Measurements from ENCODE around the gene KRT2. TPM values are rescaled to one million over a fixed set of nuclear protein-coding genes. Genes with fewer than 3 reads are reported as not detected.

KRT2 gene
- total RNA-seq, 2 donors from 2014 or later: not detected

DNA sequence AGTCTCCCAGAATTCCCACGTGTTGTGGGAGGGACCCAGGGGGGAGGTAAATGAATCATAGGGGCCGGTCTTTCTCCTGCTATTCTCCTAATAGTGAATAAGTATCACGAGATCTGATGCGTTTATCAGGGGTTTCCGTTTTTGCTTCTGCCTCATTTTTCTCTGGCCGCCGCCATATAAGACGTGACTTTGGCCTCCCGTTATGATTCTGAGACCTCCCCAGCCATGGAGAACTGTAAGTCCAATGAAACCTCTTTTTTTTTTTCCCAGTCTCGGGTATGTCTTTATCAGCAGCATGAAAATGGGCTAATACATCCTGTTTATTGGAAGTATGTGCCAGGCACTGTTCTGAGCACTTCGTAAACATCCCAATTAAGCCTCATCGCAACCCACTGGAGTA, 51.5 kb downstream of the KRT2 start:
- Histone ChIP-seq H3K27ac (no peak overlapping the region), H3K4me3 (no peak overlapping the region), H3K9me3 (no peaks in the 10 kb centered on the region), H3K36me3 (replicated peaks in 1 of 2; ENCODE audit: insufficient read depth in 1 of 2, low read depth in 2 of 2) (no peaks in the 10 kb centered on the region), H3K27me3 (no peaks in the 10 kb centered on the region), H3K4me1 (no peaks in the 10 kb centered on the region)
- ATAC-seq (no peak), DNase-seq (no peak)
- TF ChIP-seq, protein P1, sequence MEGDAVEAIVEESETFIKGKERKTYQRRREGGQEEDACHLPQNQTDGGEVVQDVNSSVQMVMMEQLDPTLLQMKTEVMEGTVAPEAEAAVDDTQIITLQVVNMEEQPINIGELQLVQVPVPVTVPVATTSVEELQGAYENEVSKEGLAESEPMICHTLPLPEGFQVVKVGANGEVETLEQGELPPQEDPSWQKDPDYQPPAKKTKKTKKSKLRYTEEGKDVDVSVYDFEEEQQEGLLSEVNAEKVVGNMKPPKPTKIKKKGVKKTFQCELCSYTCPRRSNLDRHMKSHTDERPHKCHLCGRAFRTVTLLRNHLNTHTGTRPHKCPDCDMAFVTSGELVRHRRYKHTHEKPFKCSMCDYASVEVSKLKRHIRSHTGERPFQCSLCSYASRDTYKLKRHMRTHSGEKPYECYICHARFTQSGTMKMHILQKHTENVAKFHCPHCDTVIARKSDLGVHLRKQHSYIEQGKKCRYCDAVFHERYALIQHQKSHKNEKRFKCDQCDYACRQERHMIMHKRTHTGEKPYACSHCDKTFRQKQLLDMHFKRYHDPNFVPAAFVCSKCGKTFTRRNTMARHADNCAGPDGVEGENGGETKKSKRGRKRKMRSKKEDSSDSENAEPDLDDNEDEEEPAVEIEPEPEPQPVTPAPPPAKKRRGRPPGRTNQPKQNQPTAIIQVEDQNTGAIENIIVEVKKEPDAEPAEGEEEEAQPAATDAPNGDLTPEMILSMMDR (IDR thresholded peaks at IDR 0.05): no peak
- TF ChIP-seq POLR2A (IDR thresholded peaks at IDR 0.05): no peak
- intact Hi-C loops (cut with DNase I): no loop called here
- 73 to 82% methylated on average over 12 of the region's 12 CpGs for WGBS, 2 donors

DNA sequence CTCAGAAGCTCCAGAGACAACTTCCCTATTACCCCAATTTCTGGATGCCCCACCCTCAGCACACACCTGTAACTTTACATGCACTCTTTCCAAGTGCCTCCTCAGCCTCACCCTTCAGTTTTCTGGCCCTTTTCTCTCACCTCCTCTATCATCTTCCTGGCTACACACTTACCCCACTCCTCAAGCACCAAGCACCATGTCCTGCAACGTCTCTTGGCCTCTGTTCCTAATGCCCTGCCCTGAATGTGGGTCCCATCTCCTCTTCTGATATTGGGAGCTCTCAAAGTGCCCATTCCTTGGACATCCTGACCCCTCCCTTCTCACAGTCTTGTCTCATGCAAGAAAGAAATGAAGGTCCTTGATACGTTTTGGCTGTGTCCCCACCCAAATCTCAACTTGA, 51.9 kb downstream of the KRT2 start:
- no peak overlapping the region for H3K27ac ChIP-seq
- H3K27me3 ChIP-seq: no peaks in the 10 kb centered on the region
- WGBS, 2 donors: 44 to 60% methylated on average over 2 of the region's 2 CpGs
- H3K9me3 ChIP-seq: no peaks in the 10 kb centered on the region
- DNase-seq (no peak), ATAC-seq (no peak)
- intact Hi-C loops (cut with DNase I): no loop called here
- H3K36me3 ChIP-seq (replicated peaks in 1 of 2; ENCODE audit: insufficient read depth in 1 of 2, low read depth in 2 of 2): no peaks in the 10 kb centered on the region
- no peak overlapping the region for H3K4me3 ChIP-seq
- TF ChIP-seq, protein P1 (IDR thresholded peaks at IDR 0.05): no peak
- TF ChIP-seq POLR2A (IDR thresholded peaks at IDR 0.05): no peak
- H3K4me1 ChIP-seq: no peaks in the 10 kb centered on the region

GRCh38 chr12:52598966-52599365, 53.0 kb downstream of the KRT2 start:
- 75 to 92% methylated on average over 5 of the region's 5 CpGs for WGBS, 2 donors
- intact Hi-C loops (cut with DNase I): no loop called here

More at GRCh38 chr12:52598966-52599365, 53.0 kb downstream of the KRT2 start:
- Histone ChIP-seq H3K4me1 (no peaks in the 10 kb centered on the region), H3K4me3 (no peak overlapping the region), H3K27me3 (no peaks in the 10 kb centered on the region), H3K36me3 (replicated peaks in 1 of 2; ENCODE audit: insufficient read depth in 1 of 2, low read depth in 2 of 2) (no peaks in the 10 kb centered on the region), H3K9me3 (no peaks in the 10 kb centered on the region), H3K27ac (no peak overlapping the region)
- DNase-seq (no peak), ATAC-seq (no peak)
- no peak for TF ChIP-seq POLR2A (IDR thresholded peaks at IDR 0.05)
- TF ChIP-seq, protein P1 (IDR thresholded peaks at IDR 0.05): no peak

Other genes with a start within 250 kb of the KRT2 start
- gene KRT82, start 245.9 kb downstream of the KRT2 start, total RNA-seq: not detected
- gene KRT75, start 217.8 kb downstream of the KRT2 start, total RNA-seq: not detected
- not detected for gene KRT6B, start 200.1 kb downstream of the KRT2 start, total RNA-seq
- not detected for gene KRT6C, start 178.4 kb downstream of the KRT2 start, total RNA-seq
- not detected for gene KRT6A, start 159.0 kb downstream of the KRT2 start, total RNA-seq
- 1 to 10 TPM in 1 of 2 donors, under 1 TPM in 1; 0.52 to 2.0 TPM for gene KRT5, start 131.8 kb downstream of the KRT2 start, total RNA-seq
- gene KRT71, start 99.1 kb downstream of the KRT2 start, total RNA-seq: not detected
- not detected for gene KRT74, start 78.4 kb downstream of the KRT2 start, total RNA-seq
- not detected for gene KRT72, start 50.7 kb downstream of the KRT2 start, total RNA-seq
- 1 to 10 TPM in 1 of 2 donors, not detected in 1; 1.3 TPM for gene KRT73, start 33.7 kb downstream of the KRT2 start, total RNA-seq
- gene KRT1, start 28.2 kb upstream of the KRT2 start, total RNA-seq: not detected
- not detected for gene KRT77, start 51.3 kb upstream of the KRT2 start, total RNA-seq
- gene KRT76, start 125.1 kb upstream of the KRT2 start, total RNA-seq: not detected
- gene KRT3, start 143.9 kb upstream of the KRT2 start, total RNA-seq: not detected
- gene KRT4, start 161.9 kb upstream of the KRT2 start, total RNA-seq: under 1 TPM in 1 of 2 donors, not detected in 1; 0.52 TPM
- gene KRT79, start 182.1 kb upstream of the KRT2 start, total RNA-seq: not detected
- not detected for gene KRT78, start 196.8 kb upstream of the KRT2 start, total RNA-seq

All from body of pancreas (tissue), 4 donors.